HepG2 (cell line): ENCODE results near the gene OGFOD3. TPM values are rescaled to one million over a fixed set of nuclear protein-coding genes. Genes with fewer than 3 reads are reported as not detected.

Source experiments
- CBX5 ChIP-seq: sonication (generic); formaldehyde crosslinking; IDR thresholded peaks from 2 replicates; pipeline ENCODE4 v1.4.0; 2020; ENCODE audit warnings: missing genetic modification reagents, borderline replicate concordance
- KDM6A ChIP-seq: IDR thresholded peaks from 2 replicates; pipeline ENCODE4 v1.6.1; 2016; ENCODE audit warnings: low read depth
- SMAD1 ChIP-seq: sonication (generic); formaldehyde crosslinking; IDR thresholded peaks from 2 replicates; pipeline ENCODE4 v1.4.0; 2020; ENCODE audit warnings: missing genetic modification reagents, low read depth, mild to moderate bottlenecking, borderline replicate concordance
- SP5 ChIP-seq: IDR thresholded peaks from 2 replicates; pipeline ENCODE4 v1.6.1; 2016; ENCODE audit warnings: low read depth, borderline replicate concordance
- ZNF234 ChIP-seq: sonication (generic); formaldehyde crosslinking; conservative IDR thresholded peaks from 2 replicates; pipeline ENCODE4 v1.5.1; 2020; ENCODE audit warnings: mild to moderate bottlenecking, missing genetic modification reagents
- ZNF24 ChIP-seq: fragments of 450-650 bp; IDR thresholded peaks from 2 replicates; pipeline ENCODE4 v1.6.1; 2017; ENCODE audit warnings: antibody characterized with exemption, mild to moderate bottlenecking
- ZNF263 ChIP-seq: sonication (generic); formaldehyde crosslinking; IDR thresholded peaks from 2 replicates; pipeline ENCODE4 v1.4.0; 2020; ENCODE audit warnings: missing genetic modification reagents
- ZNF432 ChIP-seq: sonication (generic); formaldehyde crosslinking; IDR thresholded peaks from 2 replicates; pipeline ENCODE4 v1.5.0; 2020; ENCODE audit warnings: missing genetic modification reagents, mild to moderate bottlenecking, borderline replicate concordance
- ZNF703 ChIP-seq: sonication (generic); formaldehyde crosslinking; IDR thresholded peaks from 2 replicates; pipeline ENCODE4 v1.5.1; 2020; ENCODE audit warnings: missing genetic modification reagents, mild to moderate bottlenecking, moderate library complexity, borderline replicate concordance
- ZNF766 ChIP-seq: sonication (generic); formaldehyde crosslinking; IDR thresholded peaks from 2 replicates; pipeline ENCODE4 v1.5.0; 2020; ENCODE audit warnings: missing genetic modification reagents, borderline replicate concordance
- ZNF891 ChIP-seq: sonication (generic); formaldehyde crosslinking; IDR thresholded peaks from 2 replicates; pipeline ENCODE4 v1.5.0; 2020; ENCODE audit warnings: mild to moderate bottlenecking, missing genetic modification reagents
- ZSCAN20 ChIP-seq: sonication (generic); formaldehyde crosslinking; IDR thresholded peaks from 2 replicates; pipeline ENCODE4 v1.4.0; 2020; ENCODE audit warnings: missing genetic modification reagents, mild to moderate bottlenecking, borderline replicate concordance
- ZSCAN25 ChIP-seq: sonication (generic); formaldehyde crosslinking; IDR thresholded peaks from 2 replicates; pipeline ENCODE4 v1.8.0; 2022; ENCODE audit warnings: mild to moderate bottlenecking, missing genetic modification reagents
- polyA plus RNA-seq, 8 experiments: library from polyadenylated mRNA; depleted of rRNA in 3 of 8; stranded (reverse) in 7 of 8; unstranded in 1 of 8; fragments of >200 nt; fragmentation: Illumina TruSeq in 4 of 8; extraction: Trizol in 4 of 8; gene quantifications; 2 replicates each; pipeline versions ENCODE4 v1.2.1 to v1.2.3, GENCODE V29; 2011 to 2016; ENCODE audit warnings: low read depth in 4 of 8, missing spikeins in 1 of 8, mixed read lengths in 1 of 8; ENCODE audit not compliant: insufficient read depth in 1 of 8
- total RNA-seq, 5 experiments: library from RNA; depleted of rRNA; stranded (reverse); fragments of >200 nt; fragmentation: Illumina TruSeq; extraction: Trizol; gene quantifications; 2 replicates each; pipeline ENCODE4 v1.2.3, GENCODE V29; 2016; ENCODE audit warnings: low read depth in 1 of 5
- TF ChIP-seq, protein P1 (sequence below): sonication (generic); formaldehyde crosslinking; conservative IDR thresholded peaks from 2 replicates; pipeline ENCODE4 v1.8.0; 2022; ENCODE audit warnings: mild to moderate bottlenecking, moderate library complexity, missing genetic modification reagents
- TF ChIP-seq, protein P2 (sequence below): sonication (generic); formaldehyde crosslinking; IDR thresholded peaks from 2 replicates; pipeline ENCODE4 v1.8.0; 2022; ENCODE audit warnings: missing genetic modification reagents, mild to moderate bottlenecking, moderate library complexity, borderline replicate concordance
- TF ChIP-seq, protein P3 (sequence below): sonication (generic); formaldehyde crosslinking; IDR thresholded peaks from 2 replicates; pipeline ENCODE4 v1.5.0; 2020; ENCODE audit warnings: missing genetic modification reagents
- TF ChIP-seq, protein P4 (sequence below): sonication (generic); formaldehyde crosslinking; IDR thresholded peaks from 2 replicates; pipeline ENCODE4 v1.5.0; 2020; ENCODE audit warnings: missing genetic modification reagents, mild to moderate bottlenecking, borderline replicate concordance
- TF ChIP-seq, protein P5 (sequence below): sonication (generic); formaldehyde crosslinking; conservative IDR thresholded peaks from 2 replicates; pipeline ENCODE4 v1.5.0; 2020; ENCODE audit warnings: missing genetic modification reagents

OGFOD3 gene
- total and polyA plus RNA-seq, 2 of the 13 experiments (the other 11 are each of a cell fraction or from before 2014, with no cell fraction given): 40.0 to 42.1 TPM

DNA sequence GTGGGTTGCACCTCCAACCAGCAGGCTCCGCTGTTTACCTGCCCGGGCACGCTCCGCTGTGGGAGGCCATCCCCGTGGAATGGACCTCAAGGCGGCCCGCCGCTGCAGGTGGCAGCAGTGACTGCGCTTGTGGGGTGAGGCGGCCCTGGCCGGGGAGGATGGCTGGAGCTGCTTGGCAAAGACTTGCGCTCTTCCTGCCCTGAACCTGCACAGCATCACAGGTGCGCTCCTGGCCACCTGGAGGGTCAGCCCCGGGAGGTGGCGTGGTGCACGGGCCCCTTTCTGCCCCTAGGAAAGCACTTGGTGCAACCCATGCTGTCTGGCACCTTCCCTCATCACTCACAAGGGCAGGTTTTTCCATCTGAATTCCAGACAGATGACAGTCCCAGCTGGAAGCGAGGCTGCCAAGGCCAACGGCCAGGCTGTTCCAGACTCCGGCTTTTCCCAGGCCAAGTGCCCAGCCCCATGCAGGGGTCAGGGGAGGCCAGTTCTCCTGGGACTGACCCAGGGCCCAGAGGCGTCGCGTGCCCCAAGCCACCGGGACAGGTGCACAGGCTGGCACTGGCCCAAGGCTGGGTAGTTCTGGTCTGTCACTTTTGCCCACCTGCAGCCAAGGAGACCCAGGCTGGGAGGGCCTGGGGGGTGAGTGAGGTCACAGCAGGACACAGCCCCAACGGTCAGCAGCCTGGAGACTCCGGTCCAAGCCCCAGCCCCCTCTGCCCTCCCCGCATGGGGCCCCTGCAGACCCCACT is 33.5 kb downstream of the OGFOD3 start (continued):
- TF ChIP-seq ZNF263 (CRISPR knock-in tag) (peak; percentile 61), CBX5 (no peak), ZSCAN25 (no peak; the same call in 1 of the 2 replicates), ZNF766 (no peak), ZNF432 (CRISPR knock-in tag) (no peak), SP5 (CRISPR knock-in tag) (no peak), ZSCAN20 (CRISPR knock-in tag) (no peak), ZNF703 (CRISPR knock-in tag) (no peak), ZNF24 (no peak), KDM6A (CRISPR knock-in tag) (no peak), ZNF234 (CRISPR knock-in tag) (0 out of 2 replicates have a peak, but pooled peaks have one; percentile 28), SMAD1 (CRISPR knock-in tag) (peak; percentile 26; the same call in 1 of the 2 replicates), ZNF891 (no peak)
- TF ChIP-seq, protein P1, sequence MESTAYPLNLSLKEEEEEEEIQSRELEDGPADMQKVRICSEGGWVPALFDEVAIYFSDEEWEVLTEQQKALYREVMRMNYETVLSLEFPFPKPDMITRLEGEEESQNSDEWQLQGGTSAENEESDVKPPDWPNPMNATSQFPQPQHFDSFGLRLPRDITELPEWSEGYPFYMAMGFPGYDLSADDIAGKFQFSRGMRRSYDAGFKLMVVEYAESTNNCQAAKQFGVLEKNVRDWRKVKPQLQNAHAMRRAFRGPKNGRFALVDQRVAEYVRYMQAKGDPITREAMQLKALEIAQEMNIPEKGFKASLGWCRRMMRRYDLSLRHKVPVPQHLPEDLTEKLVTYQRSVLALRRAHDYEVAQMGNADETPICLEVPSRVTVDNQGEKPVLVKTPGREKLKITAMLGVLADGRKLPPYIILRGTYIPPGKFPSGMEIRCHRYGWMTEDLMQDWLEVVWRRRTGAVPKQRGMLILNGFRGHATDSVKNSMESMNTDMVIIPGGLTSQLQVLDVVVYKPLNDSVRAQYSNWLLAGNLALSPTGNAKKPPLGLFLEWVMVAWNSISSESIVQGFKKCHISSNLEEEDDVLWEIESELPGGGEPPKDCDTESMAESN (CRISPR knock-in tag): peak; percentile 87
- TF ChIP-seq, protein P2, sequence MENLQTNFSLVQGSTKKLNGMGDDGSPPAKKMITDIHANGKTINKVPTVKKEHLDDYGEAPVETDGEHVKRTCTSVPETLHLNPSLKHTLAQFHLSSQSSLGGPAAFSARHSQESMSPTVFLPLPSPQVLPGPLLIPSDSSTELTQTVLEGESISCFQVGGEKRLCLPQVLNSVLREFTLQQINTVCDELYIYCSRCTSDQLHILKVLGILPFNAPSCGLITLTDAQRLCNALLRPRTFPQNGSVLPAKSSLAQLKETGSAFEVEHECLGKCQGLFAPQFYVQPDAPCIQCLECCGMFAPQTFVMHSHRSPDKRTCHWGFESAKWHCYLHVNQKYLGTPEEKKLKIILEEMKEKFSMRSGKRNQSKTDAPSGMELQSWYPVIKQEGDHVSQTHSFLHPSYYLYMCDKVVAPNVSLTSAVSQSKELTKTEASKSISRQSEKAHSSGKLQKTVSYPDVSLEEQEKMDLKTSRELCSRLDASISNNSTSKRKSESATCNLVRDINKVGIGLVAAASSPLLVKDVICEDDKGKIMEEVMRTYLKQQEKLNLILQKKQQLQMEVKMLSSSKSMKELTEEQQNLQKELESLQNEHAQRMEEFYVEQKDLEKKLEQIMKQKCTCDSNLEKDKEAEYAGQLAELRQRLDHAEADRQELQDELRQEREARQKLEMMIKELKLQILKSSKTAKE: peak; percentile 98
- TF ChIP-seq, protein P3, sequence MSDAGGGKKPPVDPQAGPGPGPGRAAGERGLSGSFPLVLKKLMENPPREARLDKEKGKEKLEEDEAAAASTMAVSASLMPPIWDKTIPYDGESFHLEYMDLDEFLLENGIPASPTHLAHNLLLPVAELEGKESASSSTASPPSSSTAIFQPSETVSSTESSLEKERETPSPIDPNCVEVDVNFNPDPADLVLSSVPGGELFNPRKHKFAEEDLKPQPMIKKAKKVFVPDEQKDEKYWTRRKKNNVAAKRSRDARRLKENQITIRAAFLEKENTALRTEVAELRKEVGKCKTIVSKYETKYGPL (CRISPR knock-in tag): no peak
- TF ChIP-seq, protein P4, sequence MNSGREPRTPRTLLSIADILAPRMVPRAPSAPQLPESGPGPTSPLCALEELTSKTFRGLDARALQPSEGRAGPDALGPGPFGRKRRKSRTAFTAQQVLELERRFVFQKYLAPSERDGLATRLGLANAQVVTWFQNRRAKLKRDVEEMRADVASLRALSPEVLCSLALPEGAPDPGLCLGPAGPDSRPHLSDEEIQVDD (CRISPR knock-in tag): no peak
- TF ChIP-seq, protein P5, sequence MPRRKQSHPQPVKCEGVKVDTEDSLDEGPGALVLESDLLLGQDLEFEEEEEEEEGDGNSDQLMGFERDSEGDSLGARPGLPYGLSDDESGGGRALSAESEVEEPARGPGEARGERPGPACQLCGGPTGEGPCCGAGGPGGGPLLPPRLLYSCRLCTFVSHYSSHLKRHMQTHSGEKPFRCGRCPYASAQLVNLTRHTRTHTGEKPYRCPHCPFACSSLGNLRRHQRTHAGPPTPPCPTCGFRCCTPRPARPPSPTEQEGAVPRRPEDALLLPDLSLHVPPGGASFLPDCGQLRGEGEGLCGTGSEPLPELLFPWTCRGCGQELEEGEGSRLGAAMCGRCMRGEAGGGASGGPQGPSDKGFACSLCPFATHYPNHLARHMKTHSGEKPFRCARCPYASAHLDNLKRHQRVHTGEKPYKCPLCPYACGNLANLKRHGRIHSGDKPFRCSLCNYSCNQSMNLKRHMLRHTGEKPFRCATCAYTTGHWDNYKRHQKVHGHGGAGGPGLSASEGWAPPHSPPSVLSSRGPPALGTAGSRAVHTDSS: no peak
